ENCODE data around the gene SDE2.
"Not testable (repeated sequence)": the region's sequence is repeated elsewhere in the genome, so short reads cannot be mapped to it uniquely, and the experiment has no call there.

DNA sequence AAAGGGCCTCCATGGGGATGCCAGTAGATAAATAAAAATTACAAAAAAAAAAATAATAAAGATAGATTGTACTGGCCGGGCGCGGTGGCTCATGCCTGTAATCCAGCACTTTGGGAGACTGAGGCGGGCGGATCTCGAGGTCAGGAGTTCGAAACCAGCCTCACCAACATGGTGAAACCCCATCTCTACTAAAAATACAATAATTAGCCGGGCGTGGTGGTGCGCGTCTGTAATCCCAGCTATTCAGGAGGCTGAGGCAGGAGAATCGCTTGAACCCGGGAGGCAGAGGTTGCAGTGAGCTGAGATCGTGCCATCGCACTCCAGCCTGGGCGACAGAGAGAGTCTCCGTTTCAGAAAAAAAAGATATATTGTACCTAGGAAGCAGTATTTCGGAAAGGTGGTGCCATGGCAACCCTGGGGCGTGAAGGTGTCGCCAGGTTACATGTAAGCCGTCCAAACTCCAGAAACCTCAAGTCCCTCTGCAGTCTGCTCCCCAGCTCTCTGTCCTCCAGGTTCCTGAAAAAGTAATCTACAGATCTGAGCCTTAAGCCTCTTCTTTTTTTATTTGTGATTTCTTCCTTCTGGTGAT lies 1.4 kb upstream of the SDE2 start:
- TF ChIP-seq, protein P1, sequence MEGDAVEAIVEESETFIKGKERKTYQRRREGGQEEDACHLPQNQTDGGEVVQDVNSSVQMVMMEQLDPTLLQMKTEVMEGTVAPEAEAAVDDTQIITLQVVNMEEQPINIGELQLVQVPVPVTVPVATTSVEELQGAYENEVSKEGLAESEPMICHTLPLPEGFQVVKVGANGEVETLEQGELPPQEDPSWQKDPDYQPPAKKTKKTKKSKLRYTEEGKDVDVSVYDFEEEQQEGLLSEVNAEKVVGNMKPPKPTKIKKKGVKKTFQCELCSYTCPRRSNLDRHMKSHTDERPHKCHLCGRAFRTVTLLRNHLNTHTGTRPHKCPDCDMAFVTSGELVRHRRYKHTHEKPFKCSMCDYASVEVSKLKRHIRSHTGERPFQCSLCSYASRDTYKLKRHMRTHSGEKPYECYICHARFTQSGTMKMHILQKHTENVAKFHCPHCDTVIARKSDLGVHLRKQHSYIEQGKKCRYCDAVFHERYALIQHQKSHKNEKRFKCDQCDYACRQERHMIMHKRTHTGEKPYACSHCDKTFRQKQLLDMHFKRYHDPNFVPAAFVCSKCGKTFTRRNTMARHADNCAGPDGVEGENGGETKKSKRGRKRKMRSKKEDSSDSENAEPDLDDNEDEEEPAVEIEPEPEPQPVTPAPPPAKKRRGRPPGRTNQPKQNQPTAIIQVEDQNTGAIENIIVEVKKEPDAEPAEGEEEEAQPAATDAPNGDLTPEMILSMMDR (conservative IDR thresholded peaks at IDR 0.05 in 1 of 2, IDR thresholded peaks at IDR 0.05 in 1 of 2; ENCODE audit: extremely low read depth in 1 of 2, insufficient read depth in 1 of 2, low read depth in 1 of 2, low read length in 2 of 2) = not testable (repeated sequence)
- not testable (repeated sequence) for TF ChIP-seq EZH2 (IDR thresholded peaks at IDR 0.05; ENCODE audit: borderline replicate concordance, low read length)

Data from mammary epithelial cell (primary cell).